Erythroblast (primary cell): ENCODE data around the gene RNF41.

Source experiments
- GATA1 ChIP-seq: IDR thresholded peaks from 2 replicates; pipeline ENCODE4 v1.6.1; 2011; ENCODE audit warnings: low read depth, mild to moderate bottlenecking, control low read depth, low read length, moderate library complexity
- POLR2A ChIP-seq: IDR thresholded peaks from 2 replicates; pipeline ENCODE4 v1.6.1; 2011; ENCODE audit warnings: mild to moderate bottlenecking, low read length

DNA sequence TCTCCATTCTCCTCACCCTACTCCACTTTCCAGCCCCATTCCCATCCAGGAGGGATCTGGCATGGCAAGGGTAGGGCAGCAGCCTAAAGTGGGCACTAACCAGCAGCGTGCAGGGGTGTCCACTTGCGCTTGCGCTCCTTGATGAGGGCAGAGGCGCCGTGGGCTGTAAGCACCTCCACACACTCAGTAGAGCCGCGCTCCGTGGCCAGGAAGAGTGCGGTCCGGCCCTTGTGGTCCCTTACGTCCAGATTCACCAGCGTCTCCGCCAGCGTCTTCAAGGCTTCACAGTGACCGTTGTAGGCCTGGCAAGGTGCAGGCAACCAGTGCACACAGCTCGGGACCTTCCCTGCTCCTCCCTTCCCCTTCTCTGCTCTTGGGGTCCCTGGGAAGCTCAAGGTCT lies 26.2 kb upstream of the RNF41 start:
- TF ChIP-seq POLR2A (no peak), GATA1 (no peak)
